HepG2 (cell line): ENCODE data around the gene IL1B. TPM values are rescaled to one million over a fixed set of nuclear protein-coding genes. Genes with fewer than 3 reads are reported as not detected.
A peak's percentile ranks its signal among the peaks of the same experiment; 100 is the strongest.

Source experiments
- ARID2 ChIP-seq: sonication (generic); formaldehyde crosslinking; IDR thresholded peaks from 2 replicates; pipeline ENCODE4 v1.8.1; 2022; ENCODE audit warnings: mild to moderate bottlenecking, missing genetic modification reagents, borderline replicate concordance
- ASH2L ChIP-seq: fragments of 300-600, 200-600 bp; sonication (generic); IDR thresholded peaks from 2 replicates; pipeline ENCODE4 v1.7.0; 2017; ENCODE audit warnings: low read depth, mild to moderate bottlenecking, moderate library complexity, mixed read lengths, low read length; ENCODE audit not compliant: insufficient read length
- CBX1 ChIP-seq: IDR thresholded peaks from one replicate; pipeline ENCODE4 v1.6.1; 2016; ENCODE audit warnings: antibody characterized with exemption, low read depth
- EHMT2 ChIP-seq: fragments of 200-600 bp; sonication (generic); IDR thresholded peaks from 2 replicates; pipeline ENCODE4 v1.7.0; 2017; ENCODE audit warnings: antibody characterized with exemption, low read depth, low read length, borderline replicate concordance
- FOXP1 ChIP-seq, 2 experiments: fragments of 450-650 bp in 1 of 2; IDR thresholded peaks; 2 replicates each; pipeline ENCODE4 v1.6.1; 2017 to 2018; ENCODE audit warnings: antibody characterized with exemption in 1 of 2
- KLF12 ChIP-seq: sonication (generic); formaldehyde crosslinking; IDR thresholded peaks from 2 replicates; pipeline ENCODE4 v1.4.0; 2020; ENCODE audit warnings: missing genetic modification reagents, borderline replicate concordance
- U2AF2 ChIP-seq: fragments of 200-400 bp; formaldehyde crosslinking; IDR thresholded peaks from 2 replicates; pipeline ENCODE4 v1.6.1; 2017; ENCODE audit warnings: low read depth, mild to moderate bottlenecking, low read length
- YY1 ChIP-seq: IDR thresholded peaks from 2 replicates; pipeline ENCODE4 v1.6.1; 2011; ENCODE audit warnings: low read length, low read depth, moderate library complexity, mild to moderate bottlenecking; ENCODE audit not compliant: insufficient read depth, insufficient replicate concordance
- ZBTB1 ChIP-seq: sonication (generic); formaldehyde crosslinking; IDR thresholded peaks from 2 replicates; pipeline ENCODE4 v1.4.0; 2020; ENCODE audit warnings: missing genetic modification reagents, borderline replicate concordance
- ZFP41 ChIP-seq: sonication (generic); formaldehyde crosslinking; IDR thresholded peaks from 2 replicates; pipeline ENCODE4 v1.4.0; 2020; ENCODE audit warnings: mild to moderate bottlenecking, missing genetic modification reagents, borderline replicate concordance
- ZMYM4 ChIP-seq: sonication (generic); formaldehyde crosslinking; IDR thresholded peaks from 2 replicates; pipeline ENCODE4 v1.8.1; 2023; ENCODE audit warnings: mild to moderate bottlenecking, missing genetic modification reagents
- ZNF33A ChIP-seq: sonication (generic); formaldehyde crosslinking; IDR thresholded peaks from 2 replicates; pipeline ENCODE4 v1.5.1; 2020; ENCODE audit warnings: missing genetic modification reagents, mild to moderate bottlenecking, moderate library complexity, borderline replicate concordance
- ZNF343 ChIP-seq: sonication (generic); formaldehyde crosslinking; IDR thresholded peaks from 2 replicates; pipeline ENCODE4 v1.4.0; 2020; ENCODE audit warnings: mild to moderate bottlenecking, missing genetic modification reagents
- ZNF367 ChIP-seq: sonication (generic); formaldehyde crosslinking; IDR thresholded peaks from 2 replicates; pipeline ENCODE4 v1.4.0; 2020; ENCODE audit warnings: missing genetic modification reagents, borderline replicate concordance
- ZNF549 ChIP-seq: sonication (generic); formaldehyde crosslinking; IDR thresholded peaks from 2 replicates; pipeline ENCODE4 v1.5.0; 2020; ENCODE audit warnings: missing genetic modification reagents
- ZNF639 ChIP-seq: conservative IDR thresholded peaks from 2 replicates; pipeline ENCODE4 v1.6.1; 2018; ENCODE audit warnings: missing genetic modification reagents
- ZNF761 ChIP-seq: sonication (generic); formaldehyde crosslinking; conservative IDR thresholded peaks from 2 replicates; pipeline ENCODE4 v1.4.0; 2020; ENCODE audit warnings: mild to moderate bottlenecking, missing genetic modification reagents
- ZXDC ChIP-seq: sonication (generic); formaldehyde crosslinking; IDR thresholded peaks from 2 replicates; pipeline ENCODE4 v1.5.0; 2020; ENCODE audit warnings: mild to moderate bottlenecking, missing genetic modification reagents
- polyA plus RNA-seq, 8 experiments: library from polyadenylated mRNA; depleted of rRNA in 3 of 8; stranded (reverse) in 7 of 8; unstranded in 1 of 8; fragments of >200 nt; fragmentation: Illumina TruSeq in 4 of 8; extraction: Trizol in 4 of 8; gene quantifications; 2 replicates each; pipeline versions ENCODE4 v1.2.1 to v1.2.3, GENCODE V29; 2011 to 2016; ENCODE audit warnings: low read depth in 4 of 8, missing spikeins in 1 of 8, mixed read lengths in 1 of 8; ENCODE audit not compliant: insufficient read depth in 1 of 8
- total RNA-seq, 5 experiments: library from RNA; depleted of rRNA; stranded (reverse); fragments of >200 nt; fragmentation: Illumina TruSeq; extraction: Trizol; gene quantifications; 2 replicates each; pipeline ENCODE4 v1.2.3, GENCODE V29; 2016; ENCODE audit warnings: low read depth in 1 of 5
- TF ChIP-seq, protein P1 (sequence below), 2 experiments: sonication (generic) in 1 of 2; formaldehyde crosslinking in 1 of 2; IDR thresholded peaks; 2 replicates each; pipeline versions ENCODE4 v1.5.1 to v1.6.1; 2011 to 2020; ENCODE audit warnings: borderline replicate concordance in 1 of 2, low read depth in 1 of 2, low read length in 1 of 2, mild to moderate bottlenecking in 1 of 2, missing genetic modification reagents in 1 of 2, moderate library complexity in 1 of 2
- TF ChIP-seq, protein P2 (sequence below), 2 experiments: IDR thresholded peaks; 2 replicates each; pipeline ENCODE4 v1.6.1; 2011 to 2012; ENCODE audit warnings: low read length in 2 of 2, borderline replicate concordance in 1 of 2, low read depth in 1 of 2, mild to moderate bottlenecking in 1 of 2, moderate library complexity in 1 of 2

The IL1B gene
- total and polyA plus RNA-seq, 2 of the 13 experiments (the other 11 are each of a cell fraction or from before 2014, with no cell fraction given): 0.18 TPM; not detected in 1

- TF ChIP-seq, protein P1, sequence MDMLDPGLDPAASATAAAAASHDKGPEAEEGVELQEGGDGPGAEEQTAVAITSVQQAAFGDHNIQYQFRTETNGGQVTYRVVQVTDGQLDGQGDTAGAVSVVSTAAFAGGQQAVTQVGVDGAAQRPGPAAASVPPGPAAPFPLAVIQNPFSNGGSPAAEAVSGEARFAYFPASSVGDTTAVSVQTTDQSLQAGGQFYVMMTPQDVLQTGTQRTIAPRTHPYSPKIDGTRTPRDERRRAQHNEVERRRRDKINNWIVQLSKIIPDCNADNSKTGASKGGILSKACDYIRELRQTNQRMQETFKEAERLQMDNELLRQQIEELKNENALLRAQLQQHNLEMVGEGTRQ (IDR thresholded peaks at IDR 0.05; ENCODE audit: low read depth, low read length): no peak
- TF ChIP-seq, protein P1 (CRISPR knock-in tag; IDR thresholded peaks at IDR 0.05; ENCODE audit: borderline replicate concordance): no peak
- TF ChIP-seq KLF12 (CRISPR knock-in tag) (no peak), U2AF2 (no peak), ZNF761 (no peak), ZNF367 (CRISPR knock-in tag) (no peak), ZNF549 (CRISPR knock-in tag) (no peak), ASH2L (no peak), ZBTB1 (CRISPR knock-in tag) (no peak), FOXP1 (IDR thresholded peaks at IDR 0.05) (no peak), FOXP1 (CRISPR knock-in tag; IDR thresholded peaks at IDR 0.05) (no peak), EHMT2 (0 out of 2 replicates have a peak, but pooled peaks have one; percentile 2), ZFP41 (no peak), ARID2 (CRISPR knock-in tag) (no peak), ZNF33A (CRISPR knock-in tag) (no peak), CBX1 (no peak), ZMYM4 (CRISPR knock-in tag) (no peak), ZXDC (CRISPR knock-in tag) (no peak), ZNF639 (CRISPR knock-in tag) (no peak), YY1 (no peak), ZNF343 (CRISPR knock-in tag) (no peak)
- TF ChIP-seq, protein P2, sequence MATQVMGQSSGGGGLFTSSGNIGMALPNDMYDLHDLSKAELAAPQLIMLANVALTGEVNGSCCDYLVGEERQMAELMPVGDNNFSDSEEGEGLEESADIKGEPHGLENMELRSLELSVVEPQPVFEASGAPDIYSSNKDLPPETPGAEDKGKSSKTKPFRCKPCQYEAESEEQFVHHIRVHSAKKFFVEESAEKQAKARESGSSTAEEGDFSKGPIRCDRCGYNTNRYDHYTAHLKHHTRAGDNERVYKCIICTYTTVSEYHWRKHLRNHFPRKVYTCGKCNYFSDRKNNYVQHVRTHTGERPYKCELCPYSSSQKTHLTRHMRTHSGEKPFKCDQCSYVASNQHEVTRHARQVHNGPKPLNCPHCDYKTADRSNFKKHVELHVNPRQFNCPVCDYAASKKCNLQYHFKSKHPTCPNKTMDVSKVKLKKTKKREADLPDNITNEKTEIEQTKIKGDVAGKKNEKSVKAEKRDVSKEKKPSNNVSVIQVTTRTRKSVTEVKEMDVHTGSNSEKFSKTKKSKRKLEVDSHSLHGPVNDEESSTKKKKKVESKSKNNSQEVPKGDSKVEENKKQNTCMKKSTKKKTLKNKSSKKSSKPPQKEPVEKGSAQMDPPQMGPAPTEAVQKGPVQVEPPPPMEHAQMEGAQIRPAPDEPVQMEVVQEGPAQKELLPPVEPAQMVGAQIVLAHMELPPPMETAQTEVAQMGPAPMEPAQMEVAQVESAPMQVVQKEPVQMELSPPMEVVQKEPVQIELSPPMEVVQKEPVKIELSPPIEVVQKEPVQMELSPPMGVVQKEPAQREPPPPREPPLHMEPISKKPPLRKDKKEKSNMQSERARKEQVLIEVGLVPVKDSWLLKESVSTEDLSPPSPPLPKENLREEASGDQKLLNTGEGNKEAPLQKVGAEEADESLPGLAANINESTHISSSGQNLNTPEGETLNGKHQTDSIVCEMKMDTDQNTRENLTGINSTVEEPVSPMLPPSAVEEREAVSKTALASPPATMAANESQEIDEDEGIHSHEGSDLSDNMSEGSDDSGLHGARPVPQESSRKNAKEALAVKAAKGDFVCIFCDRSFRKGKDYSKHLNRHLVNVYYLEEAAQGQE (IDR thresholded peaks at IDR 0.05; ENCODE audit: borderline replicate concordance in 1 of 2, low read depth in 1 of 2, low read length in 2 of 2): no peak
Observed at GRCh38 chr2:112811841-112812306, 24.7 kb downstream of the IL1B start (continued).
